BE2C (cell line): ENCODE measurements around the gene PPP4C.
A peak's percentile ranks its signal among the peaks of the same experiment; 100 is the strongest.
"Not testable (repeated sequence)": the region's sequence is repeated elsewhere in the genome, so short reads cannot be mapped to it uniquely, and the experiment has no call there.

Experiments used
- DNase-seq: peaks from one replicate; pipeline ENCODE4 v3.0.0-alpha.2; 2020
- H3K27me3 ChIP-seq: fragments of 250-450 bp; sonication (Bioruptor Pico); 2 replicates; pipeline ENCODE4 v1.5.1; 2020; ENCODE audit warnings: mild to moderate bottlenecking
- H3K36me3 ChIP-seq: fragments of 250-450 bp; sonication (Bioruptor Pico); 2 replicates; pipeline ENCODE4 v1.5.1; 2020; ENCODE audit warnings: mild to moderate bottlenecking
- H3K4me1 ChIP-seq: fragments of 250-450 bp; sonication (Bioruptor Pico); 2 replicates; pipeline ENCODE4 v1.5.1; 2020
- H3K4me3 ChIP-seq: 2 replicates; pipeline ENCODE4 v1.5.1; 2011; ENCODE audit warnings: low read depth, low read length
- H3K9me3 ChIP-seq: fragments of 250-450 bp; sonication (Bioruptor Pico); 2 replicates; pipeline ENCODE4 v1.5.1; 2020
- TF ChIP-seq, protein P1 (sequence below): IDR thresholded peaks from 2 replicates; pipeline ENCODE4 v1.5.1; 2012; ENCODE audit warnings: mild to moderate bottlenecking, low read depth, low read length

PPP4C gene

DNA sequence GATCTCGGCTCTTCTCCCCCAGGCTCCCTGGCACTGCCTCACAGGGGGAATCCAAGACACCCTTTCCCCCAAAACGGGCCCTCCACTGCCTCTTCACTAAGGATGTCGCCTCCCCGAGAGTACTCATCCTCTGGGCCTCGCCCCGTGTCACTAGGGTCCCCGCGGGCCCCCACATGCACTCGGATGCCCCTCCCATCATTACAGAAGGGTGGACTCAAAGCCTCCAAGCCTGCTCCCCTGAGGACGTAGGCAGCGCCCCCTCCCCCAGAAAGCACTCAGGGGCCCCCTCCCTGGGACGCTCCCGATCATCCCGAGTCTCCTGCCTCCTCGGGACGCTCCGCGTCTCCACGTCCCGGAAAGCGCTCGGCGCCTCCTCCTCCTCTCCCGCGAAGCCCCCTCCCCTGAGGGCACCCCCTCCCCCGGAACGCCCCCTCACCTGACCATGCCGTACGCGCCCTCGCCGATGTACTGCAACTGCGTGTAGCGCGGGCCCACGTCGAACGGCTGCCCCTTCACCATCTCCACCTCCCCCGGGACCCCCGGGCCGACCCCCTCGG is 46.9 kb downstream of the PPP4C start:
- TF ChIP-seq, protein P1, sequence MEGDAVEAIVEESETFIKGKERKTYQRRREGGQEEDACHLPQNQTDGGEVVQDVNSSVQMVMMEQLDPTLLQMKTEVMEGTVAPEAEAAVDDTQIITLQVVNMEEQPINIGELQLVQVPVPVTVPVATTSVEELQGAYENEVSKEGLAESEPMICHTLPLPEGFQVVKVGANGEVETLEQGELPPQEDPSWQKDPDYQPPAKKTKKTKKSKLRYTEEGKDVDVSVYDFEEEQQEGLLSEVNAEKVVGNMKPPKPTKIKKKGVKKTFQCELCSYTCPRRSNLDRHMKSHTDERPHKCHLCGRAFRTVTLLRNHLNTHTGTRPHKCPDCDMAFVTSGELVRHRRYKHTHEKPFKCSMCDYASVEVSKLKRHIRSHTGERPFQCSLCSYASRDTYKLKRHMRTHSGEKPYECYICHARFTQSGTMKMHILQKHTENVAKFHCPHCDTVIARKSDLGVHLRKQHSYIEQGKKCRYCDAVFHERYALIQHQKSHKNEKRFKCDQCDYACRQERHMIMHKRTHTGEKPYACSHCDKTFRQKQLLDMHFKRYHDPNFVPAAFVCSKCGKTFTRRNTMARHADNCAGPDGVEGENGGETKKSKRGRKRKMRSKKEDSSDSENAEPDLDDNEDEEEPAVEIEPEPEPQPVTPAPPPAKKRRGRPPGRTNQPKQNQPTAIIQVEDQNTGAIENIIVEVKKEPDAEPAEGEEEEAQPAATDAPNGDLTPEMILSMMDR, result no peak
- H3K27me3 ChIP-seq, result no peaks in the 10 kb centered on the region
- H3K4me1 ChIP-seq, result peaks cover 3% of the 10 kb centered on the region; the same call in 1 of the 2 replicates
- peak overlapping the region; percentile 71 for H3K4me3 ChIP-seq
- no peak for DNase-seq
- H3K9me3 ChIP-seq, result no peaks in the 10 kb centered on the region
- H3K36me3 ChIP-seq, result peaks cover 4% of the 10 kb centered on the region; the same call in 1 of the 2 replicates

GRCh38 chr16:30124985-30125379 is 49.2 kb downstream of the PPP4C start:
- no peak for DNase-seq
- TF ChIP-seq, protein P1, result no peak
- no peaks in the 10 kb centered on the region for H3K9me3 ChIP-seq
- no peaks in the 10 kb centered on the region for H3K36me3 ChIP-seq
- H3K4me1 ChIP-seq, result peaks cover 3% of the 10 kb centered on the region; the same call in 1 of the 2 replicates
- H3K27me3 ChIP-seq, result no peaks in the 10 kb centered on the region
- H3K4me3 ChIP-seq, result no peak overlapping the region

DNA sequence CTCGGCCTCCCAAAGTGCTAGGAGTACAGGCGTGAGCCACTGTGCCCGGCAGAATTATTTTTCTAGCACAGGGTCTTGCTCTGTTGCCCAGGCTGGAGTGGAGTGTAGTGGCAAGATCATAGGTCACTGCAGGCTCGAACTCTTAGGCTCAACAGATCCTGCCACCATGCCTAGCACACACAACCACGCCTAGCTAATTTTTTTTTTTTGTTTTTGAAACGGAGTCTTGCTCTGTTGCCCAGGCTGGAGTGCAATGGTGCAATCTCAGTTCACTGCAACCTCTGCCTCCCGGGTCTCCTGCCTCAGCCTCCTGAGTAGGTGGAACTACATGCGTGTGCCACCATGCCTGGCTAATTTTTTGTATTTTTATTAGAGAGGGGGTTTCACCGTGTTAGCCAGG is 49.9 kb downstream of the PPP4C start:
- H3K4me1 ChIP-seq, H3K27me3 ChIP-seq, DNase-seq, H3K4me3 ChIP-seq, H3K9me3 ChIP-seq, H3K36me3 ChIP-seq: not testable (repeated sequence)

GRCh38 chr16:30127993-30128392 is 52.2 kb downstream of the PPP4C start:
- H3K27me3 ChIP-seq, result no peaks in the 10 kb centered on the region
- no peaks in the 10 kb centered on the region for H3K36me3 ChIP-seq
- H3K4me1 ChIP-seq, result no peaks in the 10 kb centered on the region
- no peak overlapping the region for H3K4me3 ChIP-seq
- no peaks in the 10 kb centered on the region for H3K9me3 ChIP-seq
- TF ChIP-seq, protein P1, result no peak
- DNase-seq, result no peak

GRCh38 chr16:30131869-30132475 is 56.2 kb downstream of the PPP4C start:
- H3K27me3 ChIP-seq, result no peaks in the 10 kb centered on the region
- H3K36me3 ChIP-seq, result no peaks in the 10 kb centered on the region
- H3K9me3 ChIP-seq, result no peaks in the 10 kb centered on the region
- H3K4me3 ChIP-seq, result no peak overlapping the region
- TF ChIP-seq, protein P1, result no peak
- H3K4me1 ChIP-seq, result no peaks in the 10 kb centered on the region
- DNase-seq, result no peak

DNA sequence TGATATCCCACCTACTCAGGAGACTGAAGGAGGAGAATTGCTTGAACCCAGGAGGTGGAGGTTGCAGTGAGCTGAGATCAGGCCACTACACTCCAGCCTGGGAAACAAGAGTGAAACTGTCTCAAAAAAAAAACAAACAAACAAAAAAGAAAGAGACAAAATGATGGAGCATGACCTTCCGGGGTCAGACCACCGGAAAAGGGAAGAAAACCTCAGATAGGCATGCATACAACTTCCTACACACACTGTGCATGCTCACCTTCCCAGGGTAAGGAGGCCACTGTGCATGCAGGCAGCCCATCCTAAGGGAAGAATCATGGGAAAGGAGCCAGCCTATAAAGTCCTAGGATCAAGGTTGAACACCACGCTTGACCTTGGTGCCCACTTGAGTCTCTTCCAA is 56.8 kb downstream of the PPP4C start:
- Histone ChIP-seq H3K9me3 (no peaks in the 10 kb centered on the region), H3K27me3 (no peaks in the 10 kb centered on the region), H3K36me3 (no peaks in the 10 kb centered on the region), H3K4me3 (no peak overlapping the region), H3K4me1 (no peaks in the 10 kb centered on the region)
- TF ChIP-seq, protein P1, result no peak
- no peak for DNase-seq
